NCI-H2171 (cell line): Measurements from ENCODE around the gene EFS.
A peak's percentile ranks its signal among the peaks of the same experiment; 100 is the strongest.
"Not testable (repeated sequence)": the region's sequence is repeated elsewhere in the genome, so short reads cannot be mapped to it uniquely, and the experiment has no call there.

Experiments used
- DNase-seq: peaks from one replicate; lab custom pipeline; 2025; lab: John Stamatoyannopoulos, UW

EFS gene

GRCh38 chr14:23326491-23327332, 38.3 kb downstream of the EFS start:
- DNase-seq = no peak

GRCh38 chr14:23325746-23326145, 39.2 kb downstream of the EFS start:
- not testable (repeated sequence) for DNase-seq

- DNase-seq = no peak
These were observed 40.0 kb downstream of the EFS start for GRCh38 chr14:23324993-23325392.

GRCh38 chr14:23324455-23324846, 40.5 kb downstream of the EFS start:
- DNase-seq = no peak

- no peak for DNase-seq
These were observed 41.0 kb downstream of the EFS start for GRCh38 chr14:23323838-23324454.

GRCh38 chr14:23322568-23323517, 42.1 kb downstream of the EFS start:
- DNase-seq = no peak

GRCh38 chr14:23321572-23322547, 43.1 kb downstream of the EFS start:
- no peak for DNase-seq

- peak; percentile 100 for DNase-seq
These were observed 44.1 kb downstream of the EFS start, which contains the start of gene PABPN1 for GRCh38 chr14:23320584-23321571. TSS of gene PABPN1 (plus strand) at chr14:23321457. CDS start at chr14:23321470, 13 bp downstream.

GRCh38 chr14:23319746-23320583, 45.0 kb downstream of the EFS start:
- DNase-seq = no peak

GRCh38 chr14:23316300-23316699, 48.7 kb downstream of the EFS start:
- DNase-seq = no peak

GRCh38 chr14:23310546-23310945, 54.4 kb downstream of the EFS start:
- no peak for DNase-seq

- no peak for DNase-seq
These were observed 56.1 kb downstream of the EFS start for GRCh38 chr14:23308721-23309445.

GRCh38 chr14:23307687-23308644, 57.0 kb downstream of the EFS start:
- DNase-seq = no peak

- no peak for DNase-seq
These were observed 57.8 kb downstream of the EFS start for GRCh38 chr14:23307146-23307530.

- peak; percentile 88 for DNase-seq
These were observed 58.4 kb downstream of the EFS start, which contains the start of gene BCL2L2 for GRCh38 chr14:23306412-23307145. TSS of gene BCL2L2 (plus strand) at chr14:23306833. CDS start at chr14:23307768, 935 bp downstream.
